ENCODE data around the gene SNED1. TPM values are rescaled to one million over a fixed set of nuclear protein-coding genes. Genes with fewer than 3 reads are reported as not detected.

Gene SNED1
- total RNA-seq, 1 donor from 2014 or later, result 19.4 TPM

DNA sequence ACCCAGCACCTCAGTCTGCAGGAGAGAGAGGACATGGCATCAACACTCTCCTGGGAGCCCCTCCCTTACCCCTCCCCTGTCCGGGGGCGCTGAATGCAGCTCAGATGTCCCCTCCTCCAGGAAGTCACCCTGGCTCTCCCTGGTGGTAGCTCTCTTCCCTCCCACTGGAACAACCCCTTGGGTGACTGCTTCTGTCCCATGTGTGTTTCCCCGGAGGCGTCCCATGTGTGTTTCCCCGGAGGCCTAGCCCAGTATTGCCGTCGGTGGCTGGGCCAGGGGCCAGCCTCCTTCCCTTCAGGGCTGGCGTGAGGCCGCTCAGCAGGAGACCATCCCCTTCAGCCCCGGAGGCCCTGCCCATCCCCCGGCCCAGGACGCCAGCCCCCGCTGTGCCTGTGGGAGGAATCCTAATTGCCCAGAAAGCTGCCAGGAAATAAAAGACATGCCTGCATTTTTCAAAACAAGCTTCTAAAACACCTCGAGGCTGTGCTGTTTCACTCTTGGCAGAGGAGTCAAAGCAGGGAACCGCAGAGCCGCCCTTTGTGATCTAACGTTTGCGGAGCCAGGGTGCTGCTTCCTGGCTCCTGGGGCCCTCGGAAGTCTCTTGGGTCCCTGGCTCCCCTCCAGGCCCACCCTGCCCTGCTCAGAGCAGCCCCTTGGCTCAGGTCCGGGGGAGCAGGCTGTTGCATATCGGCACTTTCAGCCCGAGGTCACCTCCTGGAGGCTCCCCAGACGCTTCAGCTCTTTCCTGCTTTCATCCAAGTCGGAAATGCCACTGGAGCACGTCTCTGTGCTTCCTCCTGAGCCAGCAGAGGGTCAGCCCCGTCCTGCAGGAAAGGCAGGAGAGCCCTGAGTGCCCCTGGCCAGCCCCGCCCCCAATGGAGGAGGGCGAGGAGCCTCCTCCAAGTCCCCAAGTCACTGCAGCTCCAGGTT is 11.4 kb downstream of the SNED1 start:
- Mint-ChIP-seq H3K36me3 (ENCODE audit: unreplicated experiment) (peaks cover 6% of the 10 kb centered on the region), H3K27ac (ENCODE audit: unreplicated experiment) (no peak overlapping the region), H3K9me3 (ENCODE audit: unreplicated experiment) (peaks cover 16% of the 10 kb centered on the region), H3K27me3 (ENCODE audit: unreplicated experiment) (peaks cover 34% of the 10 kb centered on the region), H3K4me1 (ENCODE audit: unreplicated experiment) (peaks cover 21% of the 10 kb centered on the region), H3K4me3 (ENCODE audit: unreplicated experiment) (peak overlapping the region; percentile 22)
- DNase-seq (ENCODE audit: extremely low spot score, unreplicated experiment), result peak; percentile 90
- TF ChIP-seq, protein P1, sequence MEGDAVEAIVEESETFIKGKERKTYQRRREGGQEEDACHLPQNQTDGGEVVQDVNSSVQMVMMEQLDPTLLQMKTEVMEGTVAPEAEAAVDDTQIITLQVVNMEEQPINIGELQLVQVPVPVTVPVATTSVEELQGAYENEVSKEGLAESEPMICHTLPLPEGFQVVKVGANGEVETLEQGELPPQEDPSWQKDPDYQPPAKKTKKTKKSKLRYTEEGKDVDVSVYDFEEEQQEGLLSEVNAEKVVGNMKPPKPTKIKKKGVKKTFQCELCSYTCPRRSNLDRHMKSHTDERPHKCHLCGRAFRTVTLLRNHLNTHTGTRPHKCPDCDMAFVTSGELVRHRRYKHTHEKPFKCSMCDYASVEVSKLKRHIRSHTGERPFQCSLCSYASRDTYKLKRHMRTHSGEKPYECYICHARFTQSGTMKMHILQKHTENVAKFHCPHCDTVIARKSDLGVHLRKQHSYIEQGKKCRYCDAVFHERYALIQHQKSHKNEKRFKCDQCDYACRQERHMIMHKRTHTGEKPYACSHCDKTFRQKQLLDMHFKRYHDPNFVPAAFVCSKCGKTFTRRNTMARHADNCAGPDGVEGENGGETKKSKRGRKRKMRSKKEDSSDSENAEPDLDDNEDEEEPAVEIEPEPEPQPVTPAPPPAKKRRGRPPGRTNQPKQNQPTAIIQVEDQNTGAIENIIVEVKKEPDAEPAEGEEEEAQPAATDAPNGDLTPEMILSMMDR (IDR thresholded peaks at IDR 0.05), result no peak

DNA sequence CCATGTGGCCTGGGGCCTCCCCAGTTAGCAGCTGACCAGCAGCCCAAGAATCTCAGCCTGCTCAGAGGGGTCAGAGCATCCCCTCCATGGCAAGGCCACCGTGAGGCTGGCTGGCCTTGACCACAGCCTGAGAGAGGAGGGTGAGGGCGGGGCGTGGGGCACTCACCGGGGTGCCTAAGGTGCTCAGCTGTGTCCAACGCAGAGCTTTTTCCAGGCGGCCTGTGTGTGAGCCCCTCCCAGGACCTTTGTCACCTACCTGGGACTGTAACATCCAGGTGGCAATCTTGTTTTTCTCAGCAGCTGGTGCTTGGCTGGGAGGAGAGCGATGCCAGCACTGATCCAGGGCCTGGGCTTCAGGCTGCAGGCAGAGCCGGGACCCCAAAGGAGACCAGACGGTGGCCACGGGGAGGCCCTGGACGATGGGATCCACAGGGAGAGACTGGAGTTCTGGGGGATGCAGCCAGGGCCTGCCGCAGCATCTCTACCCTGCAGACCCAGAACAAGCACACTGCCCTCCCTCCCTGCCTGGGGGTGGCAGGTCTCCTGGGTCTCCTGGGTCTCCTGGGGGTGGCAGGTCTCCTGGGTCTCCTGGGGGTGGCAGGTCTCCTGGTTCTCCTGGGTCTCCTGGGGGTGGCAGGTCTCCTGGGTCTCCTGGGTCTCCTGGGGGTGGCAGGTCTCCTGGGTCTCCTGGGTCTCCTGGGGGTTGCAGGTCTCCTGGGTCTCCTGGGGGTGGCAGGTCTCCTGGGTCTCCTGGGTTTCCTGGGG is 12.3 kb downstream of the SNED1 start:
- Mint-ChIP-seq H3K36me3 (ENCODE audit: unreplicated experiment) (peaks cover 6% of the 10 kb centered on the region), H3K9me3 (ENCODE audit: unreplicated experiment) (peaks cover 11% of the 10 kb centered on the region), H3K4me3 (ENCODE audit: unreplicated experiment) (no peak overlapping the region), H3K27ac (ENCODE audit: unreplicated experiment) (no peak overlapping the region), H3K27me3 (ENCODE audit: unreplicated experiment) (peaks cover 42% of the 10 kb centered on the region), H3K4me1 (ENCODE audit: unreplicated experiment) (peaks cover 21% of the 10 kb centered on the region)
- DNase-seq (ENCODE audit: extremely low spot score, unreplicated experiment), result peak; percentile 83
- TF ChIP-seq, protein P1 (IDR thresholded peaks at IDR 0.05), result no peak

DNA sequence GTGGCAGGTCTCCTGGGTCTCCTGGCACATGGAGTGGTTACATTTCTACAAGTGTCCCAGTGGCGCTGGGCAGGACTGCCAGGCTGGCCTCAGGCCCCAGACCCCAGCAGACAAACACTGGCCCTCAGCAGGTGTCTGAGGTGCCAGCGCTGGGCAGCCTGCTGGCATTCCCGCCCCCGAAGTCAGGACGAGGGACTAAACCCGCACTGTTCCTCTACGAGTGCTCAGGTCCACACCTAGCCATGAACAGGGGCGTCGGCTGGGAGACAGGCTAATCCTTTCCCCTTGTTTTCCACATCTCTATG is 12.8 kb downstream of the SNED1 start:
- TF ChIP-seq, protein P1 (IDR thresholded peaks at IDR 0.05), result no peak
- H3K9me3 Mint-ChIP-seq (ENCODE audit: unreplicated experiment), result peaks cover 6% of the 10 kb centered on the region
- no peak overlapping the region for H3K27ac Mint-ChIP-seq (ENCODE audit: unreplicated experiment)
- peaks cover 21% of the 10 kb centered on the region for H3K4me1 Mint-ChIP-seq (ENCODE audit: unreplicated experiment)
- peaks cover 44% of the 10 kb centered on the region for H3K27me3 Mint-ChIP-seq (ENCODE audit: unreplicated experiment)
- H3K36me3 Mint-ChIP-seq (ENCODE audit: unreplicated experiment), result peaks cover 3% of the 10 kb centered on the region
- DNase-seq (ENCODE audit: extremely low spot score, unreplicated experiment), result peak; percentile 64
- no peak overlapping the region for H3K4me3 Mint-ChIP-seq (ENCODE audit: unreplicated experiment)

DNA sequence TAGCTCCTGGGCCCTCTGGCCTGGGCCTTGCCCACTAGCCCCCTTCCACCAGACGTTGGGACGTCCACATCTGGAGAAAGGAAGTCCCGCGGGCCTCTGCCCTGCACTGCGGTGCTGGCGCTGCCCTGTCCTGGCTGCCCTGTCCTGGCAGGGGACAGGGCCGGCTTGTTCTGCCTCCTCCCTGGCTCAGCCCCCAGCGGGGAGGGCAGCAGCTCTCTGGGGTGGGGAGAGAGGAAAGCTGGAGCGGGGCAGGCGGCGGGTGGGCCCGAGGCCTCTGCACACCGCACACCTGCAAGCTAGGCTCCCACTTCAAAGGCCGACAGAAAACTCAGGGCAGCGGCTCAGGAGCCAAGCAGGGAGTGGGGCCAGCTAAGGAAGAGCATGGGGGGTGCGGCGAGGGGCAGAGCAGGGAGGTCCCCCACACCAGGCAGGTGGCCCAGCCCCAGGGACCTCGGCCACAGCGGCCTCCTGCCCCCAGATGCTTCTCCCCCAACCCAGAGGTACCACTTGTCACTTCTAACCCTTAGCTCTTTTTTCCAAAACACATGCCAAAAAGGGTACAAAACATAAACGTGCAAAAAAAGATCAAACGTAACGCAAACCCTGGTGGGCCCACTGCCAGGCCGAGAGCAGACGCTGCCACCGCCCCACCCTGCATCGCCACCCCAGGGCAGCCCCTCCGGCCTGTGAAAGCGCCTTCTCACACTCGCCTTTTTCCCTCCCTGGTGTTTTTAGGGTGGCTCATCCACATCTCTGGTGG is 13.5 kb downstream of the SNED1 start:
- TF ChIP-seq, protein P1 (IDR thresholded peaks at IDR 0.05), result no peak
- peak; percentile 83 for DNase-seq (ENCODE audit: extremely low spot score, unreplicated experiment)
- H3K27ac Mint-ChIP-seq (ENCODE audit: unreplicated experiment), result no peak overlapping the region
- H3K9me3 Mint-ChIP-seq (ENCODE audit: unreplicated experiment), result no peaks in the 10 kb centered on the region
- H3K27me3 Mint-ChIP-seq (ENCODE audit: unreplicated experiment), result peaks cover 40% of the 10 kb centered on the region
- peaks cover 3% of the 10 kb centered on the region for H3K36me3 Mint-ChIP-seq (ENCODE audit: unreplicated experiment)
- no peak overlapping the region for H3K4me3 Mint-ChIP-seq (ENCODE audit: unreplicated experiment)
- peaks cover 21% of the 10 kb centered on the region for H3K4me1 Mint-ChIP-seq (ENCODE audit: unreplicated experiment)

Measured in osteocyte (in vitro differentiated cells).